Cerebellar nuclear complex (tissue), 1 donor: ENCODE results near the gene PIP5K1A.
"Not testable (repeated sequence)": the region's sequence is repeated elsewhere in the genome, so short reads cannot be mapped to it uniquely, and the experiment has no call there.

Experiments
- DNase-seq, 2 experiments: peaks; one replicate each; lab custom pipeline; 2025; lab: John Stamatoyannopoulos, UW

Gene PIP5K1A

DNA sequence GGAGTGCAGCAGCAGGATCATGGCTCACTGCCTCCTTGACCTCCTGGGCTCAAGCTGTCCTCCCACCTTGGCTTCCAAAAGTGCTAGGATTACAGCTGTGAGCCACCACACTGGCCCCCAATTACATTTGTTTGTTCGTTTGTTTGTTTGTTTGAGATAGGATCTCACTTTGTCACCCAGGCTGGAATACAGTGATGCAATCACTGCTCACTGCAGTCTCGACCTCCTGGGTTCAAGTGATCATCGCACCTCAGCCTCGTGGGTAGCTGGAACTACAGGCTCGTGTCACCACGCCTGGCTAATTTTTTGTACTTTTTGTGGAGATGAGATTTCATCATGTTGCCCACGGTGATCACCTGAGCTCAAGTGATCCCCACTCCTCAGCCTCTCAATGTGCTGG lies 6.3 kb upstream of the PIP5K1A start:
- no peak for DNase-seq

DNA sequence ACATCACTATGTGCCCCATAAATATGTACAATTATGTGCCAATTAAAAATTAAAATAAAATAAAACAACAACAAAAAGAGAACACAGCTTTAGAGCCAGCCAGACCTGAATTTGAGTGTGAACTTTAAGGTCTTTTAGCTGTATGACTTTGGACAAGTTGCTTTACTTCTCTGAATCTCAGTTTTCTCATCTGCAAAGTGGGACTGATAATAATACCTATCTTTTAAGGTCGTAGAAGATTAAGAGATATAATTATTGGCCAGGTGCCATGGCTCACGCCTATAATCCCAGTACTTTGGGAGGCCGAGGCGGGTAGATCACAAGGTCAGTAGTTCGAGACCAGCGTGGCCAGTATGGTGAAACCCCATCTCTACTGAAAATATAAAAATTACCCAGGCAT lies 5.0 kb upstream of the PIP5K1A start:
- no peak for DNase-seq

DNA sequence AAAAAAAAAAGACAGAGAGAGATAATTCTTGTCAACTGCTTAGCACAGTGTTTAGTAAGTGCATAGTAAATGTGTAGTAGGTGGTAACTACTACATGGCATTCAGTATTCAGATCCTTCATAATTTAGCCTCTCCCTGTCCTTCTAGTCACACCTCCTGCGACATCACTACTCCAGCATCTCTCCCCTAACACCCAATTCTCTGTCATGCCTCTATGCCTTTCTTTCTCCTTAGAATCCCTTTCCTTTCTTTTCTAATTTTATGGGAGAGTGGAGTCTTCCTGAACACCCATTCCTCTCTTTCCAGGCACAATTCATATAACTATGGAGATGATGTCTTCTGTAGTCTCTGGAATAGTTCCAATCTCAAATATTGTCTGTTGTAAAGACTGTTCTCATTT lies 4.5 kb upstream of the PIP5K1A start:
- DNase-seq = no peak

DNA sequence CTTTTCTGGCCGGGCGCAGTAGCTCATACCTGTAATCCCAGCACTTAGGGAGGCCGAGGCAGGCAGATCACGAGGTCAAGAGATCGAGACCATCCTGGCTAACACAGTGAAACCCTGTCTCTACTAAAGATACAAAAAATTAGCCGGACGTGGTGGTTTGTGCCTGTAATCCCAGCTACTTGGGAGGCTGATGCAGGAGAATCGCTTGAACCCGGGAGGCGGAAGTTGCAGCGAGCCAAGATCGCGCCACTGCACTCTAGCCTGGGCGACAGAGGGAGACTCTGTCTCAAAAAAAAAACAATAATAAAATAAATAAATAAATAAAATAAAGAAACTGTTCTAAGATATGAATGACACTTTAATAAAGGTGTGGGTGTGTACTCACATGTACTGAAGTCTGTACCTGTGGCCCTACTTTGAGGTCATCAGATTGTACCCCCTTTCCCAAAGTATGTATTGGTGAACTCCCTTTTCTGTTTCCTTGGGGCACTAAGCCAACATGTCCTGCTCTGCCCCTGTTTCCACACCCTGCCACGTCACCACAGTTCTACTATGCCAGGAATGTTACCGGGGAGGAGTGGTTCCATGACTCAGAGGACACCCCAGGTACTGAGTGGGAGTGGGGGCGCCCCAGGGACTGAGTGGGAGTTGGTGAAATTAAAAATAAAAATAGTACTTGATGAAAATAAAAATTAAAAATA lies 3.3 kb upstream of the PIP5K1A start:
- not testable (repeated sequence) for DNase-seq

DNA sequence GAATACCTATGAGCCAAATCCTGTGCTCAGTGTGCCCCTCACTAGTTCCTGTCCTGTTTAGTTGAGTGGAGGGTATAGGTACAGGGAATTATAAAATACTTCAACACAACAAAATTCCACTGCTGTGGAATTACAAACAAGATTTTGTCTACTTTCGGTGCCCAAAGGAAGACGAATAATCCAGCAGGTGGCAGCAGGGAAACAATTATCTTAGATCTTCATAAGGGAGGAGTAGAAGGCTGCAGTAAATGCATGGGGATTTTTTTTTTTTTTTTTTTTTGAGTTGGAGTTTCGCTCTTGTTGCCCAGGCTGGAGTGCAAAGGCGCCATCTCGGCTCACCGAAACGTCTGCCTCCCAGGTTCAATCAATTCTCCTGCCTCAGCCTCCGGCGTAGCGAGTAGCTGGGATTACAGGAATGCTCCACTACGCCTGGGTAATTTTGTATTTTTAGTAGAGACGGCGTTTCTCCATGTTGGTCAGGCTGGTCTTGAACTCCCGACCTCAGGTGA lies 2.0 kb upstream of the PIP5K1A start:
- DNase-seq = peak; percentile 10 to 70

DNA sequence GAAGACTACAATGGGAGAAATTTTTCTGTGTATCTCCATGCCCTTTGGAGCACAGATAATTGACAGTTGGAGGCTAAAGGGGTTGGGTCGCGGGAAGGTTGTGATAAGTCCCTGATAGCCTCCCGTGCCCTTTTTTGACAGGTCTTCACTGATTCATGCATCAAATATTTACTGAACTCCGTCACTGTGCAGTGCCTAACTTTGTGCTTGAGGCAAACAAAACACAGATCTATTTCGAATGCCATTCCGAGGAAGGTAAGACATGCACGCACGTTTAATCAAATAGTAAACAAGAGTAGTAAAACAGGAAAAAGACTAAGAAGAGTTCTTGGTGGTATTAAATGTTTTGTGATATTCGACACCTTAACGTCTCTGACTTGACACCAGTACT lies 494 bp upstream of the PIP5K1A start:
- no peak for DNase-seq

DNA sequence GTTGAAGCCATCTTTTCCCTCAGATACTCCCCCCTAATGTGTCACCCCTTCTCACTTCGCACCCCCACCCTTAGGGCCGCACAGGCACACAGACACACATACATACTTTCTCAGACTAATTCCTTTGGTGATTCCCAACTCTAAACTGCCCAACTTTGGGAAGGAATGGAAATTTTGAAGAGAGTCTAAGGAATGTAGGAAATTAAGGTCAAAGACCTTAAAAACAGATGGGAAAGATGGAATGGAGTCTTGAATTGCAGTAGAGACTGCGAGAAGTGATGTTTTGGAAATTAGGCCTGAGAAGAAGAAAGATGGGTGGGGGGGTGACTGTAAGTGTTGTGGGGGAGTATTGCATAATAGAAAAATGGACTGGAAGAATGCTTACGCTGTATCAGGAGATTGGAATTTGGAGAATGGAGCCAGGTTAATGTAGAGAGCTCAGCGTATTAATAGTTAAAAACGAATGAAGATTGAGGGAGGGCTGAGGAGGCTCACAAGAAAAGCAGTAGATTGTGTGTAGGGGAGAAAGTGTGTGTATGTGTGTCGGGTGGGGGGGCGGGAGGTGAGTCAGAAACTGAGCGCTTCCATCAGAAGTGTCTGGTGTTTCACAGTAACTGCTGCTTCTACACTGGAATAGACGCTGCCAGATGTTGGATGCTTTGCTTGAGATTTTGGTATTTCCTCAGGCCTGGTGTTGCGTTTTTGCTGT lies 1.7 kb downstream of the PIP5K1A start:
- no peak for DNase-seq

DNA sequence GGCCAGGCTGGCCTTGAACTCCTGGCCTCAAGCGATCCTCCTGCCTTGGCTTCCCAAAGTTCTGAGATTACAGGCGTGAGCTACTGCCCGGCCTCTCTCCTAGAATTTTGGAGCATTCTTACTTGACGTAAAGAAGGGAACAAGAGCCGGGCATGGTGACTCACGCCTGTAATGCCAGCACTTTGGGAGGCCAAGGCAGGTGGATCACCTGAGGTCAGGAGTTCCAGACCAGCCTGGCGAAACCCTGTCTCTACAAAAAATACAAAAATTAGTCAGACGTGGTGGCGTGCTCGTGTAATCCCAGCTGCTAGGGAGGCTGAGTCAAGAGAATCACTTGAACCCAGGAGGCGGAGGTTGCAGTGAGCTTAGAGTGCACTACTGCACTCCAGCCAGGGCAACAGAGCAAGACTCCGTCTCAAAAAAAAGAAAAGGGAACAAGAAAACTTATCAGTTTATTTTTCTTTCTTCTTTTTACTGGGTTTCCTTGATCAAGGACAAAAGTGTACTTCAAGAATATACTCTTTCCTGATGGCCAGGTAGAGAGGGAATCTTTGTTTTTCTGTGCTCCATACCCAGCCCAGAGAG lies 7.1 kb downstream of the PIP5K1A start:
- DNase-seq = not testable (repeated sequence)

DNA sequence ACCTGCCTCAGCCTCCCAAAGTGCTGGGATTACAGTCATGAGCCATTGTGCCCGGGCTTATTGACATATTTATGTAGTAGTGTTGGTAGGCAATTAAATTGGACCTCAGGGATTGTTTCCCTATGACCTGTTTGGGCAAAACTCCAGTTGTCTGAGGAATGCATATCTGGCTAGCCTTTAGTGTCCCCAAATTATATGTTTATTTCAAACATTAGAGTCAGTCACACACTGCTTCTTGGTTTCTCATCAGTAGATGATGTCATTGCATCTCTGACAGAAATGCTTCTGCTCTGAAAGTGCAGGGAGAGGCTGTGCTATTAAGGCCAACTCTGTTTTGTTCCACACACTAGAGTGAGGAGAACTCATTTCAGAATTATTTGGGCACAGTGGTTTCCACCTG lies 12.5 kb downstream of the PIP5K1A start:
- no peak for DNase-seq

DNA sequence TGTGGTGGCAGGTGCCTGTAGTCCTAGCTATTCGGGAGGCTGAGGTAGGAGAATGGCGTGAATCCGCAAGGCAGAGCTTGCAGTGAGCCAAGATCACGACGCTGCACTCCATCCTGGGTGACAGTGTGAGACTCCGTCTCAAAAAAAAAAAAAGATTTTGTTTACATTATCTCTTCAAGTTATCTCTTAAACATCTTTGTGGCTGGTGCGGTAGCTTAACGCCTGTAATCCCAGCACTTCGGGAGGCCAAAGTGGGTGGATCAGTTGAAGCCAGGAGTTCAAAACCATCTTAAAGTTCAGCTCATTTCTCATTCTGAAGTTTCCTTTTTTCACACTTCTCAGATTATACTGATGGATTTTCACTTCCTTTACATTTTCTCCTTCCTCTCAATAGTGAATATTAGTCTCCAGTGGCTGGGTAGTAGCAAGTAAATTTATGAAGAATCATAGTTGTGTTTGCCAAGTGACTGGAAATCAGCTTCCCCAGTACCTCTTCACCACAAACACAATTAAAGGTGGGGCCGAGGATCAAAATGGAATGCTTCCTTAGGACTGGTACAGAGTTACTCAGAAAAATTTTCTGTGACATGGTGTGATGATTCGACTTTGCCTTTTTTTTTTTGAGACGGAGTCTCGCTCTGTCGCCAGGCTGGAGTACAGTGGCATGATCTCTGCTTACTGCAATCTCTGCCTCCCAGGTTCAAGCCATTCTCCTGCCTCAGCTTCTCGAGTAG lies 13.8 kb downstream of the PIP5K1A start:
- no peak for DNase-seq

DNA sequence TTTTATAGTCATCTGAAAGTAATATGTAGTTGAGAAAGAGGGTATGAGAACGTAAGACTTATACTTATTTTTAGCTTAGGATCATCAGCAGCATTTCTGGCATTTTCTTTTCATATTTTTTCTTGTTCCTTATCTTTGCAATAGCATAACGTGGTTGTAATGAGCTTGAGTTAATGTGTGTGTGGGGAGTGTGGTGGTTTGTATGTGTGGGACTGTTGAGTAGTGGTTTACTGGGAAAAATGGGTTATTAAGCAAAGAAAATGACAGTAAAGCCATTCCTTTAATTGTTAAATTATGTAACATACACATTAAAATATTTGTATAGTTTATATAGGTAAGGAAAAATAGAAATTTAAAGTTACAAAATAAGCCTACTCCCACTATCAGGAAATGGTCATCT lies 15.2 kb downstream of the PIP5K1A start:
- no peak for DNase-seq

DNA sequence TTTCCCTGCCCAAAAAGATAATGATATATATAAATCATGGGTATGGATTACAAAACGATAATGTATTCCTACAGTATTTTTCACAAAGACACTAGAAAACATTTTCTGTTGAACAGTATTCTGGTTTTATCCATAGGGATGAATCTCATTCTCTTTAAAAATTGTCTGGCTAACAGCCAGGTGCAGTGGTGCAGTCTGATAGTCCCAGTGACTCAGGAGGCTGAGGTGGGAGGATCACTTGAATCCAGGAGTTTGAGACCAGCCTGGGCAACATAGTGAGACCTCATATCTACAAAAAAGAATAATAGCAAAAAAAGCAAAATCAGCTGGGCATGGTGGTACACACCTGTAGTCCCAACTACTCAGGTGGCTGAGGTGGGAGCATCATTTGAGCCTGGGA lies 23.3 kb downstream of the PIP5K1A start:
- no peak for DNase-seq

DNA sequence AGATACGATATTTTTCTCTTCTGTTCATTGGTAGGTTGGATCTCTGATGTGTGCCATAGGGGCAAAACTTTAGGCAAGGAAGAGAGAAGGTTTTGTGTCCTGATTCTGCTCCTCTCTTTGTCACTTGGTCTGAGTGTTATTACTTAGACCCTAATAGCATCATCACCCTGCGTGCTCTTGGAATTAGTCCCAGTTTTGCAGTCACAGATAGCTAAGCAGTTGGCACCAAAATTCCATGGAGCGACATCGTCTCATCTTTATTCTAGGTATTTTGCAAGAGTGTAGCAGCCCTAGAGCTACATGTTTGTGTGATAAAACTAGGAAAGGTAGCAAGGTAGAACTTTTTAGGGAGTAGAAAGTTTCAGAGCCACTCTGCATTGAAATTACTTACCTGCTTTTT lies 23.8 kb downstream of the PIP5K1A start:
- DNase-seq = no peak

DNA sequence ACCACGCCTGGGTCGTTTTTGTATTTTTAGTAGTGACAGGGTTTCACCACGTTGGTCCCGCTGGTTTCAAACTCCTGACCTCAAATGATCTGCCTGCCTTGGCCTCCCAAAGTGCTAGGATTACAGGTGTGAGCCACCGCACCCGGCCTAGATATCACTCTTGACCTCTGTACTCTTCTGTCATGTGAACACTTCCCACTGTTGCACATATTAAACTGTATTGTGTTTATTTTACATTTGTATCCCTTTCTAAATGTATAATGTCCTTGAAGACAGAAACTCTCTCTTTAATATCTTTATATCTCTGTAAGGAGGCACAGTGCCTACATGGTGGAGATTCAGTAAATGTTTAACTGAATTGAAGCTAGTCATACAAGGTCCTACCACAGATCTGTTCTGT lies 36.9 kb downstream of the PIP5K1A start:
- no peak for DNase-seq

DNA sequence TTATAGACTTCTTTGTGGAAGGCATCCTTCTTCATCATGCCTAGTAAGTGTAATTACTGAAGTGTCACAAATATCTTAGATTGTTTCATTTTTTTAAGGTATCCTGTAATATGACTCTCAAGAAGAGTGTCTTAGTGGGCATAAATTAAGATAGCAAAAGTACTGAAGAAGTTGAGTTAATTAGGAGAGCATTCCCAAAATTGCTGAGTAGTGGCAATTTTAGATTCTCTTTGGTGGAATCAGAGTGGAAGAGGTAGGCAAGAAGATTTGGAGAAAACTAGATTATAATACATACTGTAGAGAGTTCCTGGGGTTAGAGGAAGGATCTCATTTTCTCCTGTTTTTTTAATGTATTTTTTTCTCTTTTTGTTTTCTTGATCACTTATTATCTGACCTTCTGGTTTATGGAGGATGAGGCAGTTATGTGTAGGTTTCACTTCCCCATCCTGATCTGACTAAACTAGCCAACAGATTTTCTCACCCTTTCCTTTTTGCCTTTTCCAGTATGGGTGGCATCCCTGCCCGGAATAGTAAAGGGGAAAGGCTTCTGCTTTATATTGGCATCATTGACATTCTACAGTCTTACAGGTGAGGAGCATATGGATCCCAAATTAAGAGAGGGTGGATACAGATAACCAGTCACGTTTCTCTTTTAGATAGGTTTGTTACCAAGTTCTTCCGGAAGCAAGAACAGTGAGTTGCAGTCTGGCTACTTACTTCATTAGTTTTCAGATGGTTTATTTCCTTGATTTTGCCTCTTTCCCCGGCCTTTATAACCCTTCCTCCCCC lies 39.5 kb downstream of the PIP5K1A start:
- DNase-seq = no peak

DNA sequence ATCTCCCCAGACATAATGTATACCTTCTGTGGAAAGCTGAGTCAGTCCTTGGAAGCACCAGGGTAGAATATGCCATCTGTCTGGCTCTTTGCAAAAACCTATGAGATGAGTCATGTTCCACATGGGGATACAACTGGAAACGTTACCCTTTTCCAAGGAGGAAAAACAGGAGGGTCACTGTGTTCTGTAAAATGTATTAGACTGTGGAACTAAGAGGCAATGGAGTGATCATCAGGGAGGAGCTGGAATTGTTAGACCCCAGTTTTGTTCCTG lies 40.1 kb downstream of the PIP5K1A start:
- DNase-seq = no peak

DNA sequence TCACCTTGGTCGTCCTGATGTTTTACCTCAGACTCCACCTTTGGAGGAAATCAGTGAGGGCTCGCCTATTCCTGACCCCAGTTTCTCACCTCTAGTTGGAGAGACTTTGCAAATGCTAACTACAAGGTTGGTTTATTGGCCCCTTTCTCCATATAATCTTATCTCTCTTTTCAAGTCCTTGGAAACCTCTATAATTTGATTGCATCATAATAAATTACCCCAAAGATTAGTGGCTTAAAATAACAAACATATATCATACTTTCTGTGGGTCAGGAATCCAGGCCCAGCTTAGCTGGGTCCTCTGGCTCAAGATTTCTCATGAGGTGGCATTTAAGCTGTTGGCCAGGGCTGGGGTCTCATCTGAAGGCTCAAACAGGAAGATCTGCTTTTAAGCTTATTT lies 44.1 kb downstream of the PIP5K1A start:
- no peak for DNase-seq

DNA sequence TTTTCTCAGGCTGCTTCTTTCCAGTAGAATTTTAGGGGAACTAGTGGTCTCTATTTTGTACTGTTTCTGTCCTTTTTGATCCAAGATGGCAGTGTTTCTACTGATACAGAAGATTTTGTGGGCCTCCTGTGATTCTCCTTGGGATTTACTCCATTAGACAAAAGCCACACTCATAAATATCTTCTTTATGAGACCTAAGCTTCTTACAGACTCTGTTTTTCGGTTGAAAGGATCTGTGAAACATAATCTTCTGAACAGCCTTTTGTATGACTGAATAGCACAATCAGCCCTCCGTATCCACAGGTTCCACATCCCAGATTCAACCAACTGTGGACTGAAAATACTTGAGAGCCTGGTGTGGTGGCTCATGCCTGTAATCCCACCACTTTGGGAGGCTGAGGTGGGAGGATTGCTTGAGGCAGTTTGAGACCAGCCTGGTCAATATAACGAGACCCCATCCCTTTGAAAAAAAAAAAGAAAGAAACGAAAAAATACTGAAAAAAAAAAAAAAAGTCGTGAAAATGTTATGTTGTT lies 45.4 kb downstream of the PIP5K1A start:
- DNase-seq = no peak

DNA sequence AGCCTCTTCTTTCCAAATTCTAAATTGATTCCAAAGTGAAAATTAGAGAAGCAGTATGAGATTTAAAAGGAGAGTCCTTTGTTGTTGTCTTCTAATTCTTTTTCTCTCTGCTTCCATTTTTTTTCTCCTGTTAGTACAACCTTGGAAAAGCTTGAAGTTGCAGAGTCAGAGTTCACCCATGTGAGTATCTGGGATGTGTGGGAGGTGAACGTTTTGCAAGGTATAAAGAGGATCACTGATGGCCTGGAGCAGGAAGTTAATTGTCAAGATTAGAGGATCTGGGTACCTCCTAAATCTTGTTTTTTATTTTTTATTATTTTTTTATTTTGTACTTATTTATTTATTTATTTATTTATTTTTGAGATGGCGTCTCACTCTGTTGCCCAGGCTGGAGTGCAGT lies 48.4 kb downstream of the PIP5K1A start:
- no peak for DNase-seq

DNA sequence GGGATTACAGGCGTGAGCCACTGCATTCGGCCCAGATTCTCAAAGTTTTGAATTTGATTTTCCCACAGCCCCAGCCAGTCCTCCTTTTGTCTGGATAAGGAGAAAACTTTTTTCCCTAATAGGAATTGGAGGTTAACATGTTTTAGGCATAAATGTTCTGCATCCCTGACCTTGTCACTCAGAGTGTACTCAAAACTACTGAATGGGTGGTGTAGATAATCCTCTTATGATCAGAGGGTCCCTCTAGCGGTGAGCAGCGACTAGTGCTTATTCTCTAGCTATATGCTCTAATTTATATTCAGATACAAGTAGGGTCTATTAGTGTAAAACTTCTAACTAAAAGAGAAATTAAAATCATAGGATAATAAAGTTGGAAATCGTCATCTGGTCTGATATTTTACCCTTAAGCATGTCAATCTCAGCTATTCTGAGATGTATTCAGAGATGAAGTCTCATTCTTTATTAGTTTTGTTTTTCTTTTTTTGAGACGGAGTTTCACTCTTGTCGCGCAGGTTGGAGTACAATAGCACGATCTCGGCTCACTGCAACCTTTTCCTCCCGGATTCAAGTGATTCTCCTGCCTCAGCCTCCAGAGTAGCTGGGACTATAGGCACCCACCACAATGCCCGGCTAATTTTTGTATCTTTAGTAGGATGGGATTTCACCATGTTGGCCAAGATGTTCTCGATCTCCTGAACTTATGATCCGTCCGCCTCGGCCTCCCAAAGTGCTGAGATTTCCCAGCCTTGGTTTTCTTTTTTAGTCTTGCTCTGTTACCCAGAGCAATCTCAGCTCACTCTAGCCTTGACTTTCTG lies 53.5 kb downstream of the PIP5K1A start:
- DNase-seq = peak in 1 of 2 experiments; percentile 11
